ENCODE results near the gene SHF.

DNA sequence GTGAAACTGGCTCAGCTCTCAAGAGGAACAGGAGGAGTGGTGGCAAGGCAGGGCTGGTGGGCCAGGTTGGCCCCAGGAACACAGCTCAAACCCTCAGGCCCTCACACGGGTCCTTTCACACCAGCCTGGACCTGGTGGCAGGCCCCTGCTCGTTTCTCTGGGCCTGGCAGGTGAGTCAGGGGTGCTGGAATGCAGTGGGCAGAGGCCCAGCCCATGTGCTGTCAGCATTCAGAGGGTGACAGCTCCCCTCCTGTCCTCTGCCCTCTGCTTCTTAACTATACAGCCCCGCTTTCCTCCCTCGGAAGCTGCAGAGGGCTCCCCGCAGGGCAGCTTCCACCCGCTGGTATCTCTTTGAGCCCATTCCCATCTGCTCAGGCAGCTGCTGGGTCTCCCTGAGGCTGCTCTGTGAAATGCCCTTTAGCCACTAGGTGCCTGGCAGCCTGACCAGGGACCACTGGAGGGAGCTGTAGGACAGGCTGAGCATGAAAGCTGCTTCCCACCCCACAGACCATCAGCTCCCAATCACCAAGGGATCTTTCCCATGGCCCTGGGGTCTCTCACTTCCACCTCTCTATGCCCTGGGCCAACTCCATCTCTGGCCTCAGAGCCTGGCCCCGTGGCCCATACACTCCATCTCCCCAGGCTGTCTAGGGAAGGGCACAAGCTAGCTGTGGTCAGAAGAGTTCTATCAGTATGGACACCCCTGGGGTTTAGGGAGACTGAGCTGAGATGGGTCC lies 24.8 kb downstream of the SHF start:
- no peak for TF ChIP-seq POLR2A (IDR thresholded peaks at IDR 0.05; ENCODE audit: low read depth, low read length)
- TF ChIP-seq POLR2AphosphoS5 (IDR thresholded peaks at IDR 0.05; ENCODE audit: low read depth, low read length): no peak

All from GM12892 (cell line).